Activated CD4-positive, CD25-positive, alpha-beta regulatory T cell treated with anti-CD3 and anti-CD28 coated beads, Interleukin-2, amount 50 U/mL, for 24 hours (primary cell): ENCODE results near the gene RAP2B.
"Not testable (repeated sequence)": the region's sequence is repeated elsewhere in the genome, so short reads cannot be mapped to it uniquely, and the experiment has no call there.

Experiments used
- ATAC-seq, 2 donors: fragments of 150-1000 bp; cut with Tn5 transposase; one replicate each; pipeline ENCODE4 v1.10.0; 2021; ENCODE audit warnings: mild to moderate bottlenecking in 1 of 2, moderate library complexity in 1 of 2

Gene RAP2B

GRCh38 chr3:153161714-153162512 is at the start of gene RAP2B:
Gene RAP2B (plus strand): TSS chr3:153162226. CDS start chr3:153162694, 468 bp downstream.
- peak; percentile 64 to 66 for ATAC-seq

- ATAC-seq = no peak
Observed at GRCh38 chr3:153113541-153113940, 48.5 kb upstream of the RAP2B start.

- not testable (repeated sequence) for ATAC-seq
Observed at GRCh38 chr3:153114270-153114669, 47.8 kb upstream of the RAP2B start.

GRCh38 chr3:153115326-153115725 is 46.7 kb upstream of the RAP2B start:
- no peak for ATAC-seq

- no peak for ATAC-seq
Observed at GRCh38 chr3:153127788-153128187, 34.2 kb upstream of the RAP2B start.

GRCh38 chr3:153129426-153129825 is 32.6 kb upstream of the RAP2B start:
- no peak for ATAC-seq

GRCh38 chr3:153129866-153130265 is 32.2 kb upstream of the RAP2B start:
- no peak for ATAC-seq

GRCh38 chr3:153130312-153130977 is 31.6 kb upstream of the RAP2B start:
- ATAC-seq = peak; percentile 63 to 69

GRCh38 chr3:153137626-153138025 is 24.4 kb upstream of the RAP2B start:
- ATAC-seq = no peak

- ATAC-seq = peak; percentile 79 to 81
Observed at GRCh38 chr3:153138276-153139210, 23.5 kb upstream of the RAP2B start.

- no peak for ATAC-seq
Observed at GRCh38 chr3:153142961-153143360, 19.1 kb upstream of the RAP2B start.

- no peak for ATAC-seq
Observed at GRCh38 chr3:153144071-153144470, 18.0 kb upstream of the RAP2B start.

GRCh38 chr3:153144779-153145178 is 17.2 kb upstream of the RAP2B start:
- no peak for ATAC-seq

GRCh38 chr3:153145454-153145853 is 16.6 kb upstream of the RAP2B start:
- ATAC-seq = no peak

GRCh38 chr3:153146191-153147053 is 15.6 kb upstream of the RAP2B start:
- no peak for ATAC-seq

- no peak for ATAC-seq
Observed at GRCh38 chr3:153150991-153151390, 11.0 kb upstream of the RAP2B start.

GRCh38 chr3:153155786-153156185 is 6.2 kb upstream of the RAP2B start:
- ATAC-seq = not testable (repeated sequence)

GRCh38 chr3:153158189-153158588 is 3.8 kb upstream of the RAP2B start:
- ATAC-seq = no peak

GRCh38 chr3:153158961-153159735 is 2.9 kb upstream of the RAP2B start:
- no peak for ATAC-seq

GRCh38 chr3:153159771-153160397 is 2.1 kb upstream of the RAP2B start:
- ATAC-seq = no peak
